OCI-LY3 (cell line): ENCODE data around the gene CACNA1C.

ENCODE experiments used
- H2AFZ ChIP-seq: fragments of 200-600, 300-600 bp; shearing (Covaris generic); 2 replicates; pipeline ENCODE4 v1.6.0; 2014; ENCODE audit warnings: antibody characterized with exemption, low read depth, low read length
- H3K27ac ChIP-seq: fragments of 200-600, 300-600 bp; sonication (generic); 2 replicates; pipeline ENCODE4 v1.5.1; 2014; ENCODE audit warnings: mild to moderate bottlenecking, low read length, moderate library complexity, mixed read lengths
- H3K27me3 ChIP-seq: fragments of 200-600, 300-600 bp; sonication (generic); 2 replicates; pipeline ENCODE4 v1.6.1; 2014; ENCODE audit warnings: low read depth, low read length, mixed read lengths
- H3K36me3 ChIP-seq: fragments of 200-600, 300-600 bp; sonication (generic); replicated peaks from 2 replicates; pipeline ENCODE3; 2014; ENCODE audit warnings: low read depth, low read length, mixed read lengths
- H3K4me1 ChIP-seq: fragments of 300-600, 200-600 bp; sonication (generic); 2 replicates; pipeline ENCODE4 v1.6.1; 2014; ENCODE audit warnings: low read length, mixed read lengths
- H3K4me2 ChIP-seq: fragments of 200-600, 300-600 bp; sonication (generic); 2 replicates; pipeline ENCODE4 v1.6.1; 2014; ENCODE audit warnings: low read length, mixed read lengths
- H3K4me3 ChIP-seq: fragments of 300-600, 200-600 bp; sonication (generic); 2 replicates; pipeline ENCODE4 v1.5.1; 2014; ENCODE audit warnings: antibody characterized with exemption, mild to moderate bottlenecking, low read length, moderate library complexity
- H3K79me2 ChIP-seq: fragments of 300-600, 200-600 bp; shearing (Covaris generic); 2 replicates; pipeline ENCODE4 v1.6.1; 2014; ENCODE audit warnings: mild to moderate bottlenecking, low read length, mixed read lengths
- H3K9ac ChIP-seq: fragments of 300-600, 200-600 bp; shearing (Covaris generic); 2 replicates; pipeline ENCODE4 v1.6.0; 2014; ENCODE audit warnings: mild to moderate bottlenecking, low read length, moderate library complexity
- H3K9me3 ChIP-seq: fragments of 200-600, 300-600 bp; shearing (Covaris generic); 2 replicates; pipeline ENCODE4 v1.6.1; 2014; ENCODE audit warnings: low read length, mixed read lengths; ENCODE audit not compliant: insufficient read depth
- H4K20me1 ChIP-seq: fragments of 200-600, 300-600 bp; sonication (generic); 2 replicates; pipeline ENCODE4 v1.6.1; 2016; ENCODE audit warnings: low read length, mixed read lengths; ENCODE audit not compliant: insufficient read depth
- EZH2phosphoT487 ChIP-seq: fragments of 200-600 bp; shearing (Covaris generic); IDR thresholded peaks from 2 replicates; pipeline ENCODE4 v1.6.1; 2018; ENCODE audit warnings: antibody characterized with exemption, mixed run types, low read depth
- TF ChIP-seq, protein P1 (sequence below): fragments of 200-600, 300-600 bp; sonication (generic); IDR thresholded peaks from 2 replicates; pipeline ENCODE4 v1.5.1; 2014; ENCODE audit warnings: antibody characterized with exemption, low read length, low read depth

CACNA1C gene

DNA sequence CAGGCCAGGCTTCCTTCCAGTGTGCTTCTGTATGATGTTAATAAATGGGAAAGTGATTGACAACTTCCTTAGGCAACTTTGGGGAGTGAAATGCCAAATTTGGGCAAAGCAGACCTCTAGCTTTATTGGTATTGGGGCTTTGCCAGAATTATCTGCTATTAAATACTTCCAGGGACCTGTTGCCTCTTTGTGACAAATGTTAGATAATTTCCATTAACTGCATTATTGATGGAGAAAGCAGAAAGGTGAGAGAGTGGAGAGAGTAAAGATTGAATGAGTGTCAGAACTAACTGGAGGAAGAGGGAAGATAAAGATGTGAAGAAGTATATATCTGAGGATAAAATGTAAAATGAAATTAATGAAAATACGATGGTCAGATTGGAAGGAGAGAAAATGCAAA lies 94.5 kb downstream of the CACNA1C start:
- H3K4me3 ChIP-seq: no peak overlapping the region
- H3K27ac ChIP-seq: no peak overlapping the region
- no peak overlapping the region for H2AFZ ChIP-seq
- H4K20me1 ChIP-seq: no peaks in the 10 kb centered on the region
- H3K4me2 ChIP-seq: no peak overlapping the region
- no peak for TF ChIP-seq EZH2phosphoT487
- TF ChIP-seq, protein P1, sequence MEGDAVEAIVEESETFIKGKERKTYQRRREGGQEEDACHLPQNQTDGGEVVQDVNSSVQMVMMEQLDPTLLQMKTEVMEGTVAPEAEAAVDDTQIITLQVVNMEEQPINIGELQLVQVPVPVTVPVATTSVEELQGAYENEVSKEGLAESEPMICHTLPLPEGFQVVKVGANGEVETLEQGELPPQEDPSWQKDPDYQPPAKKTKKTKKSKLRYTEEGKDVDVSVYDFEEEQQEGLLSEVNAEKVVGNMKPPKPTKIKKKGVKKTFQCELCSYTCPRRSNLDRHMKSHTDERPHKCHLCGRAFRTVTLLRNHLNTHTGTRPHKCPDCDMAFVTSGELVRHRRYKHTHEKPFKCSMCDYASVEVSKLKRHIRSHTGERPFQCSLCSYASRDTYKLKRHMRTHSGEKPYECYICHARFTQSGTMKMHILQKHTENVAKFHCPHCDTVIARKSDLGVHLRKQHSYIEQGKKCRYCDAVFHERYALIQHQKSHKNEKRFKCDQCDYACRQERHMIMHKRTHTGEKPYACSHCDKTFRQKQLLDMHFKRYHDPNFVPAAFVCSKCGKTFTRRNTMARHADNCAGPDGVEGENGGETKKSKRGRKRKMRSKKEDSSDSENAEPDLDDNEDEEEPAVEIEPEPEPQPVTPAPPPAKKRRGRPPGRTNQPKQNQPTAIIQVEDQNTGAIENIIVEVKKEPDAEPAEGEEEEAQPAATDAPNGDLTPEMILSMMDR: no peak
- H3K9ac ChIP-seq: no peak overlapping the region
- H3K4me1 ChIP-seq: peaks cover 13% of the 10 kb centered on the region
- no peaks in the 10 kb centered on the region for H3K79me2 ChIP-seq
- H3K36me3 ChIP-seq: no peaks in the 10 kb centered on the region
- peaks cover 51% of the 10 kb centered on the region for H3K27me3 ChIP-seq
- H3K9me3 ChIP-seq: no peaks in the 10 kb centered on the region

DNA sequence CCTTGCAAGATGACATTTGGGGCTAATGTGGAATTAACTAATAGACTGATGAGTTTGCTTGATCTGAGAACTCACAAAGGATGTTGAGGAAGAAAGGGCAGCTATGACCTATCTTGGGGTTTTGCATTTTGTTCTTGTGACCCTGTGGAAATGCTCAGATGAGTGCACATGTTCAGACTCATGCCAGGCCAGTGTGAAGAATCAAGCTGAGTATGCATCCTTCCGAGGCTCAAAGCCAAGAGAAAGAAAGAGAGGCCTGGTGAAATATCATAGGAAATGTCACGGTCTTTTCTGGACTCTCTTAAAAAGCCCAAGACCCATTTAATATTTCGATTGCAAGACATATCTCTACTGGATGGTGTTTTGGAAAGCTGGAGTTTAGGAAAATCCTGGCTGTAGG lies 96.3 kb downstream of the CACNA1C start:
- TF ChIP-seq, protein P1: no peak
- TF ChIP-seq EZH2phosphoT487: no peak
- Histone ChIP-seq H3K9me3 (no peaks in the 10 kb centered on the region), H2AFZ (no peak overlapping the region), H3K4me1 (peaks cover 18% of the 10 kb centered on the region), H3K4me2 (no peak overlapping the region), H4K20me1 (no peaks in the 10 kb centered on the region), H3K27ac (no peak overlapping the region), H3K4me3 (no peak overlapping the region), H3K36me3 (no peaks in the 10 kb centered on the region), H3K9ac (no peak overlapping the region), H3K27me3 (peaks cover 52% of the 10 kb centered on the region), H3K79me2 (no peaks in the 10 kb centered on the region)

DNA sequence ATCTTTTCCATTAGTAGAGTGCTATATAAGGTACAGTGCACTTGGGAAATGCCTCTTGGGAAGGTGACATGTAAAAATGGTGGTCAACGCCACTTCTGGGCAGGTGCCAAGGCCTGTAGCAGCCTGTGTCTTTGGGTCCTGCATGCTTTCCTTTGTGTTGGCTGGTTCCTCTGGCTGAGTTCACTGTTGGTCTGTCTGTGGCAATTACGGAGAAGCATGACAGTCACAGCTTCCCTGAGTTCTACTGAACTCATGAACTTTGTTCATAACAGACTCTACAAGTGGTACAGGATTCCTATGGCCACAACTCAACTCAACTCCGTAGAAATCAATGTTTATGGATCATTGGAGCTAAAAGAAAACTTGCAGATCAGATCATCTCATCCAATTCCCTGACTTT lies 98.0 kb downstream of the CACNA1C start:
- H3K36me3 ChIP-seq: no peaks in the 10 kb centered on the region
- H3K9ac ChIP-seq: no peak overlapping the region
- H3K27me3 ChIP-seq: peaks cover 34% of the 10 kb centered on the region

DNA sequence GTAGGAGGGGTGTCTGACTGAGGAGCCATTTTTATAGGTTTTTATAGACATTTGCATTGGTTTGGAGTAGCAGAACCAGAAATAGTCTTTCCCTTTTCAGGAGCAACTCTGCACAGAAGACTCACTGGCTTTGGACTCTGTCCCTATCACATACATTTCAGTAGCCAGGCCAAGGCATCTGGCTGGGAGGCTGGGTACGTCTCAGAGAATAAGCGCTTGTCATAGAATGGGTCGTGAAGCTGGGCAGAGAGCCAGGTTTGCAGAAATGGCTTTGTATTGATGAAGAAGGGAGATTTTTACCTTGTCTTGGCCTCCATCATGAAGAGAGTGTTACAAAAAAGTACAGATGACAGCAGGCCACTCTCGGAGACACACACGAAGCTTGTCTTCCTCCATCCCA lies 98.6 kb downstream of the CACNA1C start:
- Histone ChIP-seq H3K27me3 (peaks cover 29% of the 10 kb centered on the region), H3K79me2 (no peaks in the 10 kb centered on the region)

More for the DNA sequence above, 98.0 kb downstream of the CACNA1C start:
- peaks cover 18% of the 10 kb centered on the region for H3K4me1 ChIP-seq
- no peaks in the 10 kb centered on the region for H4K20me1 ChIP-seq
- no peaks in the 10 kb centered on the region for H3K79me2 ChIP-seq
- no peak overlapping the region for H3K4me3 ChIP-seq
- H3K27ac ChIP-seq: no peak overlapping the region
- H3K9me3 ChIP-seq: no peaks in the 10 kb centered on the region
- H2AFZ ChIP-seq: no peak overlapping the region
- H3K4me2 ChIP-seq: no peak overlapping the region
- TF ChIP-seq EZH2phosphoT487: no peak
- TF ChIP-seq, protein P1: no peak

More for the DNA sequence above, 98.6 kb downstream of the CACNA1C start:
- H3K4me2 ChIP-seq: peak overlapping the region; percentile 51
- peaks cover 18% of the 10 kb centered on the region for H3K4me1 ChIP-seq
- no peaks in the 10 kb centered on the region for H3K36me3 ChIP-seq
- H3K9me3 ChIP-seq: no peaks in the 10 kb centered on the region
- H4K20me1 ChIP-seq: no peaks in the 10 kb centered on the region
- peak overlapping the region; percentile 10; the same call in 1 of the 2 replicates for H3K4me3 ChIP-seq
- no peak overlapping the region for H3K27ac ChIP-seq
- TF ChIP-seq EZH2phosphoT487: no peak
- TF ChIP-seq, protein P1: no peak
- H3K9ac ChIP-seq: no peak overlapping the region
- no peak overlapping the region for H2AFZ ChIP-seq
